Endodermal cell (in vitro differentiated cells): ENCODE measurements around the gene UBE2K. TPM values are rescaled to one million over a fixed set of nuclear protein-coding genes. Genes with fewer than 3 reads are reported as not detected.
A peak's percentile ranks its signal among the peaks of the same experiment; 100 is the strongest.

Experiments
- DNase-seq: peaks from one replicate; pipeline ENCODE4 v3.0.0-alpha.2; 2017
- H3K27ac ChIP-seq: 2 replicates; pipeline ENCODE4 v1.5.1; 2013; ENCODE audit warnings: mild to moderate bottlenecking, low read depth, low read length, moderate library complexity
- H3K27me3 ChIP-seq: 2 replicates; pipeline ENCODE4 v1.6.1; 2013; ENCODE audit warnings: mild to moderate bottlenecking, low read length, moderate library complexity; ENCODE audit not compliant: insufficient read depth, control insufficient read depth, poor library complexity, severe bottlenecking
- H3K36me3 ChIP-seq: 2 replicates; pipeline ENCODE4 v1.7.0; 2013; ENCODE audit warnings: mild to moderate bottlenecking, low read length, moderate library complexity; ENCODE audit not compliant: control insufficient read depth, insufficient read depth
- H3K4me1 ChIP-seq: one replicate; pipeline ENCODE4 v1.7.0; 2013; ENCODE audit warnings: low read length; ENCODE audit not compliant: control insufficient read depth, insufficient read depth
- H3K4me3 ChIP-seq: 2 replicates; pipeline ENCODE4 v1.5.1; 2013; ENCODE audit warnings: mild to moderate bottlenecking, low read length, moderate library complexity
- H3K9ac ChIP-seq: 2 replicates; pipeline ENCODE4 v1.6.1; 2013; ENCODE audit warnings: mild to moderate bottlenecking, low read length, moderate library complexity; ENCODE audit not compliant: poor library complexity, severe bottlenecking; ENCODE audit errors: extremely low read depth
- H3K9me3 ChIP-seq: 2 replicates; pipeline ENCODE4 v1.6.1; 2013; ENCODE audit warnings: mild to moderate bottlenecking, low read length, moderate library complexity; ENCODE audit not compliant: control insufficient read depth
- H3K27ac Mint-ChIP-seq: 2 replicates; pipeline ENCODE4 v1.8.0; 2020; ENCODE audit warnings: mixed read lengths
- H3K27me3 Mint-ChIP-seq: 2 replicates; pipeline ENCODE4 v1.8.0; 2021; ENCODE audit warnings: mild to moderate bottlenecking, mixed read lengths; ENCODE audit not compliant: insufficient read depth
- H3K36me3 Mint-ChIP-seq: 2 replicates; pipeline ENCODE4 v1.8.0; 2020; ENCODE audit warnings: low read depth, mixed read lengths
- H3K4me1 Mint-ChIP-seq: 2 replicates; pipeline ENCODE4 v1.8.0; 2020; ENCODE audit warnings: mixed read lengths
- H3K4me3 Mint-ChIP-seq: 2 replicates; pipeline ENCODE4 v1.8.0; 2020; ENCODE audit warnings: mild to moderate bottlenecking, moderate library complexity, mixed read lengths
- H3K9me3 Mint-ChIP-seq: 2 replicates; pipeline ENCODE4 v1.8.0; 2020; ENCODE audit warnings: mild to moderate bottlenecking, mixed read lengths
- WGBS, 2 experiments: methylation state at CpG; one replicate each; pipeline versions ENCODE4 v1.1.5 to v1.1.7; 2013; ENCODE audit warnings: missing lambda C conversion rate in 2 of 2, mixed read lengths in 1 of 2; ENCODE audit not compliant: insufficient coverage in 1 of 2, insufficient read length in 1 of 2; 5-methylcytosine and 5-hydroxymethylcytosine counted together
- total RNA-seq, 2 donors: library from RNA; stranded (reverse); fragmentation: NEBNext Ultra II Directional in 1 of 2; extraction: Animal tissue kit (Norgen Biotek cat#: 25700) in 1 of 2; gene quantifications; 2 replicates in 1 of 2; 3 replicates in 1 of 2; pipeline ENCODE4 v1.2.1, GENCODE V29; 2021
- TF ChIP-seq, protein P1 (sequence below): fragments of 200-600 bp; sonication (generic); conservative IDR thresholded peaks from 2 replicates; pipeline ENCODE4 v1.5.0; 2021; ENCODE audit warnings: antibody characterized with exemption, mild to moderate bottlenecking

The UBE2K gene
- total RNA-seq, 2 donors from 2014 or later = 139 to 143 TPM

DNA sequence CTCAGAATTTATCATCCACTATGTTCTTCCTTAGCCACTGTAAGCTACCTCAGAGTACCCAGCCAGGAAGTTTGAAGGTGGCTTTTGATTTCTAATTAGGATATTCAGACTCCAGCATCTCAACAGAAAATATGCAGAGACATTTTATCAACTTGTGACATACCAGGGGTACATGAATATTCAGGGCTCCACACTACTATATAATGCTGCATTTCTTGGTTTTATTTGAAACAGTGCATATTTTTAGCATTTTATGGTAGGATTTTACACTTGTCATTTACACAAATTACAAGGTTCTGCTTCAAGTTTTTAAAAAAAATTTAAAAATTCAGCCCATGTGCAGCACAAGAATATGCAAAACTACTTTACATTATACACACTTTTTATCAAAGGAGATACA, 124.7 kb downstream of the UBE2K start:
- Histone ChIP-seq H3K27me3 (no peaks in the 10 kb centered on the region), H3K9me3 (no peaks in the 10 kb centered on the region), H3K36me3 (peaks cover 51% of the 10 kb centered on the region), H3K9ac (no peak overlapping the region), H3K4me3 (no peak overlapping the region), H3K4me1 (no peaks in the 10 kb centered on the region), H3K27ac (no peak overlapping the region)
- peaks cover 10% of the 10 kb centered on the region for H3K4me1 Mint-ChIP-seq
- H3K27ac Mint-ChIP-seq = peak overlapping the region; percentile 81
- DNase-seq = no peak
- no peak overlapping the region for H3K4me3 Mint-ChIP-seq
- TF ChIP-seq, protein P1, sequence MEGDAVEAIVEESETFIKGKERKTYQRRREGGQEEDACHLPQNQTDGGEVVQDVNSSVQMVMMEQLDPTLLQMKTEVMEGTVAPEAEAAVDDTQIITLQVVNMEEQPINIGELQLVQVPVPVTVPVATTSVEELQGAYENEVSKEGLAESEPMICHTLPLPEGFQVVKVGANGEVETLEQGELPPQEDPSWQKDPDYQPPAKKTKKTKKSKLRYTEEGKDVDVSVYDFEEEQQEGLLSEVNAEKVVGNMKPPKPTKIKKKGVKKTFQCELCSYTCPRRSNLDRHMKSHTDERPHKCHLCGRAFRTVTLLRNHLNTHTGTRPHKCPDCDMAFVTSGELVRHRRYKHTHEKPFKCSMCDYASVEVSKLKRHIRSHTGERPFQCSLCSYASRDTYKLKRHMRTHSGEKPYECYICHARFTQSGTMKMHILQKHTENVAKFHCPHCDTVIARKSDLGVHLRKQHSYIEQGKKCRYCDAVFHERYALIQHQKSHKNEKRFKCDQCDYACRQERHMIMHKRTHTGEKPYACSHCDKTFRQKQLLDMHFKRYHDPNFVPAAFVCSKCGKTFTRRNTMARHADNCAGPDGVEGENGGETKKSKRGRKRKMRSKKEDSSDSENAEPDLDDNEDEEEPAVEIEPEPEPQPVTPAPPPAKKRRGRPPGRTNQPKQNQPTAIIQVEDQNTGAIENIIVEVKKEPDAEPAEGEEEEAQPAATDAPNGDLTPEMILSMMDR = no peak
- no peaks in the 10 kb centered on the region for H3K9me3 Mint-ChIP-seq
- H3K36me3 Mint-ChIP-seq = peaks cover 41% of the 10 kb centered on the region
- H3K27me3 Mint-ChIP-seq = no peaks in the 10 kb centered on the region

DNA sequence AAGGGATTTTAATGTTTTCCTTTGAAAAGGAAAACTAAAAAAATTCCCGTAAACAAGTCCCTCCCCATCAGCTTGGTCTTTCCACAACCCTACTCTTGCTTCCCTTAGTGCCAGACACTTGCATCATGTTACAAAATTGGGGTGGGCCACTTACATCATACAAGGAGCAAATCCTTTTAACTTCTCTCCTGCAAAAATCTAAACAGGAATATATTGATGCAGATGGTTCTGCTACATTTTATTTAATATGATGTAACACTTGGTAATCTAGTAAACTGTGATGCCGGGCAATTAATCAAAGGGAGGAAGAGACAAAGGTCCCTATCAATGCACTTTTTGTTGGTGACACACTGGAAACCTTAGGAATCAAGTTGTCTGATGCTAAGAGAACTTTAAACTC, 125.3 kb downstream of the UBE2K start:
- TF ChIP-seq, protein P1 = no peak
- Histone ChIP-seq H3K4me1 (no peaks in the 10 kb centered on the region), H3K9ac (no peak overlapping the region), H3K27me3 (no peaks in the 10 kb centered on the region), H3K36me3 (peaks cover 57% of the 10 kb centered on the region), H3K9me3 (no peaks in the 10 kb centered on the region), H3K27ac (no peak overlapping the region), H3K4me3 (no peak overlapping the region)
- peaks cover 46% of the 10 kb centered on the region for H3K36me3 Mint-ChIP-seq
- DNase-seq = no peak
- no peaks in the 10 kb centered on the region for H3K9me3 Mint-ChIP-seq
- H3K4me1 Mint-ChIP-seq = peaks cover 10% of the 10 kb centered on the region
- H3K27ac Mint-ChIP-seq = peak overlapping the region; percentile 81
- 93 to 100% methylated on average over 2 of the region's 2 CpGs for WGBS, 2 experiments
- no peak overlapping the region for H3K4me3 Mint-ChIP-seq
- no peaks in the 10 kb centered on the region for H3K27me3 Mint-ChIP-seq

DNA sequence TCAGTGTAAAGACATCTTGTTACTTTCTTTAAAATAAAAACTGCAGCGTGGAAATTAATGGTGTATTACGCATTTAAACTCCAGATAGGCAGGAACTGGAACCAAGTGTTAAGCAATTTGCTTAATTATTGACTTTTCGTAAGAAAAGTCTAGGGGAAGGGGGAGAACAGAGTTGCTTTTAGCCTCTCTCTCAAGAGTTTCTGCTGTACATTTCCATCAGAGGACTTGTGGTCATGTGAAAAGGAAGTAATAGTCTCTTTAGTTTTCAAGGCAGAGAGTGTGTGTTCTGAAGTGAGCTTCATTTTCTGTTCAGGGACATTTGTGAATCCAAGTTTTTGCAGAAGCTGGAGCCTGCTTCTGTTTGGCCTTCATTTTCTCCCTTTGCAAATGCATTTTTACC, 127.2 kb downstream of the UBE2K start:
- no peak overlapping the region for H3K4me3 Mint-ChIP-seq
- no peaks in the 10 kb centered on the region for H3K27me3 Mint-ChIP-seq
- 95 to 100% methylated on average over 3 of the region's 3 CpGs for WGBS, 2 experiments
- no peaks in the 10 kb centered on the region for H3K9me3 ChIP-seq
- H3K4me1 Mint-ChIP-seq = peaks cover 9% of the 10 kb centered on the region
- H3K4me1 ChIP-seq = no peaks in the 10 kb centered on the region
- DNase-seq = no peak
- peaks cover 58% of the 10 kb centered on the region for H3K36me3 Mint-ChIP-seq
- peak overlapping the region; percentile 13 for H3K9ac ChIP-seq
- H3K27me3 ChIP-seq = no peaks in the 10 kb centered on the region
- H3K9me3 Mint-ChIP-seq = no peaks in the 10 kb centered on the region
- TF ChIP-seq, protein P1 = no peak
- peak overlapping the region; percentile 52 for H3K27ac Mint-ChIP-seq
- H3K27ac ChIP-seq = no peak overlapping the region
- no peak overlapping the region for H3K4me3 ChIP-seq
- H3K36me3 ChIP-seq = peaks cover 72% of the 10 kb centered on the region
